Mucosa of rectum (tissue), 2 donors: Measurements from ENCODE around the gene UBE3C.

Experiments
- H3K27ac ChIP-seq, 2 donors: one replicate each; pipeline ENCODE4 v1.7.0; 2013; ENCODE audit warnings: inconsistent platforms in 2 of 2, low read depth in 2 of 2, low read length in 2 of 2
- H3K27me3 ChIP-seq, 2 donors: one replicate each; pipeline ENCODE4 v1.7.0; 2013; ENCODE audit warnings: low read length in 2 of 2; ENCODE audit not compliant: control insufficient read depth in 2 of 2, insufficient read depth in 2 of 2
- H3K36me3 ChIP-seq, 2 donors: one replicate each; pipeline ENCODE4 v1.7.0; 2013; ENCODE audit warnings: low read length in 2 of 2; ENCODE audit not compliant: control insufficient read depth in 2 of 2, insufficient read depth in 2 of 2
- H3K4me1 ChIP-seq, 2 donors: one replicate each; pipeline ENCODE4 v1.7.0; 2013; ENCODE audit warnings: low read length in 2 of 2, mild to moderate bottlenecking in 1 of 2; ENCODE audit not compliant: control insufficient read depth in 2 of 2, insufficient read depth in 2 of 2
- H3K4me3 ChIP-seq, 2 donors: one replicate each; pipeline ENCODE4 v1.7.0; 2013; ENCODE audit warnings: low read length in 2 of 2
- H3K9ac ChIP-seq, 2 donors: one replicate each; pipeline ENCODE4 v1.7.0; 2013; ENCODE audit warnings: low read length in 2 of 2, low read depth in 1 of 2, mild to moderate bottlenecking in 1 of 2
- H3K9me3 ChIP-seq, 2 donors: one replicate each; pipeline ENCODE4 v1.7.0; 2013; ENCODE audit warnings: low read length in 2 of 2; ENCODE audit not compliant: control insufficient read depth in 2 of 2
- donor health status: healthy.
- donor health status: Normal muscosa, but diverticular disease.

UBE3C gene

DNA sequence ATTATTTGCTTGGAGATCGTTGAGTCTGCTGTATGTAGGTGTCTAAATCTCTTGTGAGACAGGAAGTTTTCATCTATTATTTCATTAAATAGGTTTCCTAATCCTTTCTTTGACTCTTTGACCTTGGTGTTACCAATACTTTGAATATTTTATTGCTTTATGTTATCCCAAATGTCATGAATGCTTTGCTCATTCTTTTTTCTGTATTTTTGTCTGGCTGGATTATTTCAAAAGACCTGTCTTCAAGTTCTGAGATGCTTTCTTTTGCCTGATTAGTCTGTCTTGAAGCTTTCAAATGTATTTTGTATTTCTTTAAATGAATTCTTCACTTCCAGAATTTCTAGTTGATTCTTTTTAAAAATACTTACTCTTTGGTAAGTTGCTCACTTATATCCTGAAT is 27.3 kb downstream of the UBE3C start:
- H3K9ac ChIP-seq = no peak overlapping the region
- no peaks in the 10 kb centered on the region for H3K4me1 ChIP-seq
- no peaks in the 10 kb centered on the region for H3K9me3 ChIP-seq
- H3K4me3 ChIP-seq = no peak overlapping the region
- no peaks in the 10 kb centered on the region for H3K27me3 ChIP-seq
- peaks cover 20 to 23% of the 10 kb centered on the region in 2 donors for H3K36me3 ChIP-seq
- H3K27ac ChIP-seq = no peak overlapping the region

GRCh38 chr7:157168571-157168970 is 29.8 kb downstream of the UBE3C start:
- Histone ChIP-seq H3K36me3 (peaks cover 36 to 37% of the 10 kb centered on the region in 2 donors), H3K9me3 (no peaks in the 10 kb centered on the region), H3K27me3 (no peaks in the 10 kb centered on the region), H3K27ac (no peak overlapping the region), H3K9ac (no peak overlapping the region), H3K4me1 (no peaks in the 10 kb centered on the region), H3K4me3 (no peak overlapping the region)

DNA sequence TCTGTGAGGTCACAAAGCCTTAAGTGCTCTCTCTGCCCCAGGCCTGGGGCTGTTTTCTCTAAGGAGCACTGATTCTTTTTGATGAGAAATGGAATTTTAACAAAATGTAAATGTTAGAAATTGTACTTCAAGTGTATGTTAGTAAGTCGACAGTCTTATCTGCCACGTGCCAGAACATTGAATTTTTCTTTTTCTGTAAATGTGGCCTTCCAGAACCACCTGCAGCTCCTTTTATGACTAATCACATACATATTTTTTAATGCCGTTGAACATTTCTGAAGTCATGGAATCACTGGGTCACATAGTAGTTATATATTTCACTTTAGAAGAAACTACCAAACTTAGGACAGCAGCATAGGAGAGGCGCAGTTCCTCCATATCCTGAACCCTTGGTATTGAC is 38.0 kb downstream of the UBE3C start:
- Histone ChIP-seq H3K9ac (no peak overlapping the region), H3K9me3 (no peaks in the 10 kb centered on the region), H3K27me3 (no peaks in the 10 kb centered on the region), H3K4me1 (no peaks in the 10 kb centered on the region), H3K36me3 (peaks cover 55 to 76% of the 10 kb centered on the region in 2 donors), H3K4me3 (no peak overlapping the region), H3K27ac (no peak overlapping the region)

- H3K27ac ChIP-seq = no peak overlapping the region
- H3K36me3 ChIP-seq = peaks cover 57 to 77% of the 10 kb centered on the region in 2 donors
- H3K9ac ChIP-seq = no peak overlapping the region
- no peaks in the 10 kb centered on the region for H3K9me3 ChIP-seq
- H3K27me3 ChIP-seq = no peaks in the 10 kb centered on the region
- no peaks in the 10 kb centered on the region for H3K4me1 ChIP-seq
- H3K4me3 ChIP-seq = no peak overlapping the region
Measured at GRCh38 chr7:157177333-157177982, 38.7 kb downstream of the UBE3C start.

GRCh38 chr7:157177983-157178381 is 39.3 kb downstream of the UBE3C start:
- Histone ChIP-seq H3K27me3 (no peaks in the 10 kb centered on the region), H3K4me1 (no peaks in the 10 kb centered on the region), H3K4me3 (no peak overlapping the region), H3K36me3 (peaks cover 55 to 73% of the 10 kb centered on the region in 2 donors), H3K9me3 (no peaks in the 10 kb centered on the region), H3K27ac (no peak overlapping the region), H3K9ac (no peak overlapping the region)

GRCh38 chr7:157183832-157184231 is 45.1 kb downstream of the UBE3C start:
- H3K36me3 ChIP-seq = peaks cover 61 to 79% of the 10 kb centered on the region in 2 donors
- no peak overlapping the region for H3K27ac ChIP-seq

GRCh38 chr7:157188091-157188665 is 49.5 kb downstream of the UBE3C start:
- no peaks in the 10 kb centered on the region for H3K27me3 ChIP-seq
- peaks cover 67 to 68% of the 10 kb centered on the region in 2 donors for H3K36me3 ChIP-seq
- H3K9ac ChIP-seq = no peak overlapping the region
- H3K4me3 ChIP-seq = no peak overlapping the region
- no peaks in the 10 kb centered on the region for H3K9me3 ChIP-seq
- no peak overlapping the region for H3K27ac ChIP-seq
- no peaks in the 10 kb centered on the region for H3K4me1 ChIP-seq

More at GRCh38 chr7:157183832-157184231, 45.1 kb downstream of the UBE3C start:
- no peak overlapping the region for H3K4me3 ChIP-seq
- H3K27me3 ChIP-seq = no peaks in the 10 kb centered on the region
- H3K9ac ChIP-seq = no peak overlapping the region
- no peaks in the 10 kb centered on the region for H3K4me1 ChIP-seq
- H3K9me3 ChIP-seq = no peaks in the 10 kb centered on the region

DNA sequence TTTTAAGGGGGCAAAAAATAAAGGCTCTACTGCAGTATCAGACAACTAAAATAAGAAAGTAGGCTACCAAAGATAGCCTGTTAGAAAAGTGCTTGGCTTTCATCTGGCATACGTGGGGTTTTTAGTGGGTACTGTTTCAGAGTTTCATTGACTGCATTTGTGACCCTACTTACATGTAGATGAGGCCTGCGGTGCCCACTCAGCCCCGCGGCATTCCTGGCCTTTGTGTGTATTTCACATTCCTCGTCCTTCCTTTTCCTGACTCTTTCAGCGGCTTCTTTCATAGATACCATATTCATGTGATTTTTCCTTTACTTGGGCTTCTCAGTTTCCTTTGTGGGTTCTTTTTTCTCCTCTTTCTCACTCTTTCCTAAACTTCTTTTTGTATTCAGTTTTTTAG is 50.7 kb downstream of the UBE3C start:
- no peaks in the 10 kb centered on the region for H3K9me3 ChIP-seq
- H3K4me1 ChIP-seq = no peaks in the 10 kb centered on the region
- no peak overlapping the region for H3K27ac ChIP-seq
- no peak overlapping the region for H3K9ac ChIP-seq
- H3K4me3 ChIP-seq = no peak overlapping the region
- H3K27me3 ChIP-seq = no peaks in the 10 kb centered on the region
- peaks cover 57 to 61% of the 10 kb centered on the region in 2 donors for H3K36me3 ChIP-seq

GRCh38 chr7:157192861-157193260 is 54.1 kb downstream of the UBE3C start:
- Histone ChIP-seq H3K36me3 (peaks cover 53 to 56% of the 10 kb centered on the region in 2 donors), H3K27ac (no peak overlapping the region), H3K4me1 (no peaks in the 10 kb centered on the region)

DNA sequence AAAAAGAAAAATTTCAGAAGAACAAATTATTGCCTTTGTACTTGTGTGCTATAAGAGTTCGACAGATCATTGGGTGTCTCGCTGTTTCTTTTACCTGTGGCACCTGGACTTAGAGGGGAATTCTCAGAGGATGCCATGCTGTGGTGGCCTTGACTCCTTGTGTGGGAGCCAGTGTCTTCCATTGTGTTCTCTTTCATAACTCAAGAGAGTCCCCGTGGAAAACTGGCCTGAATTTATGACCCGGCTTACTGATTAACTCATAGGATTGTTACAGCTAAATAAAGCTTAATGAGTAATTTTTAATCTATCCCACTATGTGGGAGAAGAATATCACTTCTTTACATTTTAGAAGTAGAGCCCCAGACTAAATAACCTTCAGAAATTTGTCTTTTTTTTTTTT is 54.5 kb downstream of the UBE3C start:
- Histone ChIP-seq H3K9ac (no peak overlapping the region), H3K36me3 (peaks cover 49 to 56% of the 10 kb centered on the region in 2 donors), H3K27ac (no peak overlapping the region), H3K9me3 (no peaks in the 10 kb centered on the region), H3K4me3 (no peak overlapping the region), H3K27me3 (no peaks in the 10 kb centered on the region), H3K4me1 (no peaks in the 10 kb centered on the region)

More at GRCh38 chr7:157192861-157193260, 54.1 kb downstream of the UBE3C start:
- H3K27me3 ChIP-seq = no peaks in the 10 kb centered on the region
- no peak overlapping the region for H3K9ac ChIP-seq
- H3K4me3 ChIP-seq = no peak overlapping the region
- no peaks in the 10 kb centered on the region for H3K9me3 ChIP-seq
